Measurements from ENCODE around the gene TMEM178B.

GRCh38 chr7:141228482-141228881 is 154.6 kb downstream of the TMEM178B start:
- TF ChIP-seq SP3 (tag by site-specific recombination; IDR thresholded peaks at IDR 0.05) = no peak
- TF ChIP-seq ZNF529 (tag by site-specific recombination; IDR thresholded peaks at IDR 0.05; ENCODE audit: insufficient replicate concordance) = no peak
- no peak for TF ChIP-seq ATF2 (tag by site-specific recombination; IDR thresholded peaks at IDR 0.05; ENCODE audit: low read depth)
- no peak for TF ChIP-seq ZNF624 (tag by site-specific recombination; IDR thresholded peaks at IDR 0.05)
